Measurements from ENCODE around the gene CNTLN.

- TF ChIP-seq, protein P1, sequence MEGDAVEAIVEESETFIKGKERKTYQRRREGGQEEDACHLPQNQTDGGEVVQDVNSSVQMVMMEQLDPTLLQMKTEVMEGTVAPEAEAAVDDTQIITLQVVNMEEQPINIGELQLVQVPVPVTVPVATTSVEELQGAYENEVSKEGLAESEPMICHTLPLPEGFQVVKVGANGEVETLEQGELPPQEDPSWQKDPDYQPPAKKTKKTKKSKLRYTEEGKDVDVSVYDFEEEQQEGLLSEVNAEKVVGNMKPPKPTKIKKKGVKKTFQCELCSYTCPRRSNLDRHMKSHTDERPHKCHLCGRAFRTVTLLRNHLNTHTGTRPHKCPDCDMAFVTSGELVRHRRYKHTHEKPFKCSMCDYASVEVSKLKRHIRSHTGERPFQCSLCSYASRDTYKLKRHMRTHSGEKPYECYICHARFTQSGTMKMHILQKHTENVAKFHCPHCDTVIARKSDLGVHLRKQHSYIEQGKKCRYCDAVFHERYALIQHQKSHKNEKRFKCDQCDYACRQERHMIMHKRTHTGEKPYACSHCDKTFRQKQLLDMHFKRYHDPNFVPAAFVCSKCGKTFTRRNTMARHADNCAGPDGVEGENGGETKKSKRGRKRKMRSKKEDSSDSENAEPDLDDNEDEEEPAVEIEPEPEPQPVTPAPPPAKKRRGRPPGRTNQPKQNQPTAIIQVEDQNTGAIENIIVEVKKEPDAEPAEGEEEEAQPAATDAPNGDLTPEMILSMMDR (conservative IDR thresholded peaks at IDR 0.05 in 1 of 2, IDR thresholded peaks at IDR 0.05 in 1 of 2; ENCODE audit: low read depth in 1 of 2, low read length in 2 of 2), result no peak
- no peak for TF ChIP-seq EZH2 (IDR thresholded peaks at IDR 0.05; ENCODE audit: low read length, missing control alignments)
These were observed 355.3 kb downstream of the CNTLN start for GRCh38 chr9:17490110-17490509.
